NCI-H128 (cell line): Measurements from ENCODE around the gene TMCC1.
A peak's percentile ranks its signal among the peaks of the same experiment; 100 is the strongest.
"Not testable (repeated sequence)": the region's sequence is repeated elsewhere in the genome, so short reads cannot be mapped to it uniquely, and the experiment has no call there.

Source experiments
- DNase-seq: peaks from one replicate; lab custom pipeline; 2025; ENCODE audit not compliant: unreplicated experiment; lab: John Stamatoyannopoulos, UW

Gene TMCC1

GRCh38 chr3:129690406-129690805 is 203.1 kb downstream of the TMCC1 start:
- peak; percentile 64 for DNase-seq

- no peak for DNase-seq
Measured at GRCh38 chr3:129689036-129689435, 204.5 kb downstream of the TMCC1 start.

GRCh38 chr3:129688271-129688895 is 205.1 kb downstream of the TMCC1 start:
- peak; percentile 71 for DNase-seq

GRCh38 chr3:129687586-129688125 is 205.9 kb downstream of the TMCC1 start:
- DNase-seq = no peak

- DNase-seq = no peak
Measured at GRCh38 chr3:129686941-129687340, 206.6 kb downstream of the TMCC1 start.

GRCh38 chr3:129684270-129684669 is 209.2 kb downstream of the TMCC1 start:
- DNase-seq = no peak

- no peak for DNase-seq
Measured at GRCh38 chr3:129683201-129683600, 210.3 kb downstream of the TMCC1 start.

GRCh38 chr3:129676985-129677384 is 216.5 kb downstream of the TMCC1 start:
- DNase-seq = no peak

GRCh38 chr3:129674798-129675123 is 218.8 kb downstream of the TMCC1 start:
- DNase-seq = not testable (repeated sequence)

- no peak for DNase-seq
Measured at GRCh38 chr3:129673897-129674797, 219.4 kb downstream of the TMCC1 start.

GRCh38 chr3:129673012-129673411 is 220.5 kb downstream of the TMCC1 start:
- DNase-seq = no peak

GRCh38 chr3:129672412-129672811 is 221.1 kb downstream of the TMCC1 start:
- DNase-seq = no peak

- DNase-seq = no peak
Measured at GRCh38 chr3:129665024-129665768, 228.3 kb downstream of the TMCC1 start.

GRCh38 chr3:129663930-129664646 is 229.4 kb downstream of the TMCC1 start:
- DNase-seq = no peak

GRCh38 chr3:129663045-129663446 is 230.5 kb downstream of the TMCC1 start:
- no peak for DNase-seq

- no peak for DNase-seq
Measured at GRCh38 chr3:129662191-129662608, 231.3 kb downstream of the TMCC1 start.

- DNase-seq = no peak
Measured at GRCh38 chr3:129661766-129662165, 231.7 kb downstream of the TMCC1 start.

GRCh38 chr3:129658110-129658843 is 235.2 kb downstream of the TMCC1 start:
- no peak for DNase-seq

GRCh38 chr3:129657261-129658046 is 236.1 kb downstream of the TMCC1 start:
- no peak for DNase-seq
